ENCODE results near the gene PLEKHA5. TPM values are rescaled to one million over a fixed set of nuclear protein-coding genes. Genes with fewer than 3 reads are reported as not detected.
"Not testable (repeated sequence)": the region's sequence is repeated elsewhere in the genome, so short reads cannot be mapped to it uniquely, and the experiment has no call there.

Gene PLEKHA5
- total RNA-seq, 1 experiment from 2014 or later: 15.7 TPM

- no peak for DNase-seq (ENCODE audit: low read depth)
- in situ Hi-C loops (cut with HindIII; ENCODE audit: low pct_unique_long_range_greater_than_20kb, low sequenced_read_pairs): no loop called here
These were observed 269.1 kb downstream of the PLEKHA5 start for GRCh38 chr12:19398376-19399363.

DNA sequence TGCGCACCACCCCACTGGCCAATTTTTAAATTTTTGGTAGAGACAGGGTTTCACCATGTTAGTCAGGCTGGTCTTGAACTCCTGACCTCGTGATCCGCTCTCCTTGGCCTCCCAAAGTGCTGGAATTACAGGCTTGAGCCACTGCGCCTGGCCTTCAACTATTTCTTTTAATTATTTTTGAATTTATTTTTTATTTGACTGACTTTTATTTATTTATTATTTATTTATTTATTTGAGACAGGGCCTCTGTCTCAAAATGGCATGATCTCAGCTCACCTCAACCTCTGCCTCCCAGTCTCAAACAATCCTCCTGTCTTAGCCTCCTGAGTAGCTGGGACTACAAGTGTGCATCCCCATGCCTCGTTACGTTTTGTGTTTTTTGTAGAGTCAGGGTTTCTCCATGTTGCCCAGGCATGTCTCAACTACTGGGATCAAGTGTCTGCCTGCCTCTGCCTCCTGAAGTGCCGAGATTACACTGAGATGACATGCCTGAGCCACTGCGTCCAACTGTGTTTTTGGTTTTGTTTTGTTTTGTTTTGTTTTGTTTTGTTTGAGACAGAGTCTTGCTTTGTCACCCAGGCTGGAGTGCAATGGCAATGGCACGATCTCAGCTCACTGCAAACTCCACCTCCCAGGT, 271.2 kb downstream of the PLEKHA5 start:
- in situ Hi-C loops (cut with HindIII; ENCODE audit: low pct_unique_long_range_greater_than_20kb, low sequenced_read_pairs); DNase-seq (ENCODE audit: low read depth): not testable (repeated sequence)

DNA sequence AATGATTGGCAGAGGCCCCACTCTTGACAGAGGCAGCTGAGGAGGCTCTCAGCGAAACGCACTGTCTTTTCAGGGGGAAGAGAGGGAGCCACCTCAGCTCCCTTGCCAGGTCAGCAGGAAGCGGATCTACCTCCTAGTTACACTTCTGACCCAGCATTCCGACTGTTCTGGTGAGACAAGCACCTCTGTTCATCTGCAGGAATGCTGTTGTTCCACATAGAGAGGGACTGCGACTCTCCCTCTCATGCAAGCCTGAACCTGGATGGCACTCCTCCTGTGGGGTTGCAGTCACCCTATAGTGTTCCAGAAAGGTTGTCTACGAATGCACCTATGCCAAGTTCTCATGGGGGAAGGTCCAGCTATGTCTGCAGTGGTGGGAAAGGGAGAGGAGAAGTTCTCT, 272.7 kb downstream of the PLEKHA5 start:
- no peak for DNase-seq (ENCODE audit: low read depth)
- in situ Hi-C loops (cut with HindIII; ENCODE audit: low pct_unique_long_range_greater_than_20kb, low sequenced_read_pairs): no loop called here

DNA sequence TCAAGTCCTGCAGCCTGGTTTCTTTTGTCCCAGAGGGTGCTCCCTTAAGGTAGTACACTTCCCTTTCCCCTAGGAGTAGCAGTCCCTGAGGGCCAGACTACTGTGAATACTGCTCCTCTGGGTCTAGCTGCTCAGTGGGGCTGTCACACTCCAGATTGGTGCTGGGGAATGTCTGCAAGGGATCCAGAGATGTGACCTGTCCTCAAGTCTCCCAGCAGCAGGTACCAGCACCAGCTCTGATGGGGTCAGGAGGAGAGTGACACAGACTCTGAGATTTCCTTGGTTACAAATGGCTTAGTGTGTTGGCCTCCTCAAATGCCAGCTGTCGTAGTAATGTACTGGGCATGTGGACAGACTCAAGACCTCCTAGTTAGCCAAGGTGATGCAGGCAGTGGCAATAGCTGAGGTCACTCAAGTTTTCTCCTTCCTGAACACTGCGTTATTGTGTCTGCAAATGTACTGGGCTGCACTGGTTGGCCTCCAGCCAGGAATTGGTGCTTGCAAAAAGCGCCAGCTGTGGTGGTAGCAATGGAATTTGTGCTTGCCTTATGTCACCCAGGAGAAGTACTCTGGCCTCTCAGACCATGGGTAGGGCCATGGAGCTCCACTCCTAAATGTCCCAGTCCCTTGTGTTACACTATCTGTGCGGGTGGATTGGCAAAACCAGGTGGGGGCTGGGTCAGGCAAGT, 273.4 kb downstream of the PLEKHA5 start:
- in situ Hi-C loops (cut with HindIII; ENCODE audit: low pct_unique_long_range_greater_than_20kb, low sequenced_read_pairs): no loop called here
- no peak for DNase-seq (ENCODE audit: low read depth)

GRCh38 chr12:19404242-19404880, 274.8 kb downstream of the PLEKHA5 start:
- in situ Hi-C loops (cut with HindIII; ENCODE audit: low pct_unique_long_range_greater_than_20kb, low sequenced_read_pairs): no loop called here
- no peak for DNase-seq (ENCODE audit: low read depth)

DNA sequence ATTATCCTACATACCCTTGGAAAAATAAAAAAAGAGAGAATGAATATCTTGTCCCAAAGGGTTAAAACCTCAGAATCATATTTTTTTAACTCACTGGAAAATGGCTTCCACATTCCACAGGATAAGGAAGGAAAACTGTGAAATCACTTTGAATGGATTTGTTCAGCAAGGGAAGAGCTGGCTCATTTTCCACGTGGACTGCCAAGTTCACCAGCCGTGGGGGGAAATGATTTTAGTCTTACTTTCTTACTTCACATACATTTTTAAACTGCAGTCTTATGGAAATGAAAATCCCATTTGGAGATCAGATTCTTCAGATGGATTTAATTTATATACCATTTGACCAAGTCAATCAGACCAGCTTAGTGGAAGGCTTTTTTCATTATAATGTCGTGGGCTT, 279.8 kb downstream of the PLEKHA5 start:
- in situ Hi-C loops (cut with HindIII; ENCODE audit: low pct_unique_long_range_greater_than_20kb, low sequenced_read_pairs): no loop called here
- DNase-seq (ENCODE audit: low read depth): no peak

DNA sequence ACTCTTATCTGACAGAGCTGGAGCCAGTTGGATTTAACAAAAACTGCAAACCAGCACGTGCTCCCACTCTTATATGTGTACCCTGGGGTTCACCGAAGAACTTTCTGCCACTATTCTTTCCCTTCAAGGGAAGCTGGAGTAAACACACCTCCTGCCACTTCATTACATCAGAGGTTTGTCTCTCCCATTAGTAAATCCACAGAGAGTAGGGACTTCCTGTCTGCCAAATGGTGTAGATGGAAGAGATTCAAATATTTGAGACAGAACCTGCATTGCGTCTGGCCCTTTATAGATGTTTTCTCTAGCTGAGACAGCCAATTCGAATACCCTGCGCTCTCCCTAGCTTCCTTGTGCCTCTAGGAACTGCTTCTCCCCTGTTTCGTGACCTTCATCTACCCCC, 280.7 kb downstream of the PLEKHA5 start:
- no peak for DNase-seq (ENCODE audit: low read depth)
- in situ Hi-C loops (cut with HindIII; ENCODE audit: low pct_unique_long_range_greater_than_20kb, low sequenced_read_pairs): no loop called here

DNA sequence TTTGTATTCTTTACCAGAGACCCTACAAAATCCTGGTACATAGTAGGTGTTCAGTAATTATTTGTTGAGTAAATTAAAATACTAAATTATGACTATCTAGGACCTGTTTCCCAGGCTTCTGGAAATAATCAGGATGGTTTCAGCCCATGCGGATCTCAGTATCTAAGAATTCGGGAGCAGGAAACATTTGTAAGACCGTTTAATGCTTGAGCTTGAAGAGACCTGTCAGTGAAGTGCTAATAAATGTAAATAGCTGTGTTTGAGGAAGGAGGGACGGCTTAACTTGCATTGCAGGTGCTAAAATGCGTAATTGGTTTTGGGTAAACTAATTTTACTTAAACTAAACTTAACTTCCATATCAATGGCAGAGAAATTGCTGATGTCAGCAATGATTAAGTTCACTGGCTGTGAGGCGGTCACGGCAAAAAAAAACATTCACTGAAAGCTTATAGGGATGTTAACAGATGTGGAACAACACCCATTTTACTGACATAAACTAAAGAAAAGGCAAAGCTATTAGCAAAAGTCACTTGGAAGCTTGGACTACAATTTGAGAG, 281.2 kb downstream of the PLEKHA5 start:
- in situ Hi-C loops (cut with HindIII; ENCODE audit: low pct_unique_long_range_greater_than_20kb, low sequenced_read_pairs): no loop called here
- DNase-seq (ENCODE audit: low read depth): no peak

- in situ Hi-C loops (cut with HindIII; ENCODE audit: low pct_unique_long_range_greater_than_20kb, low sequenced_read_pairs): no loop called here
- no peak for DNase-seq (ENCODE audit: low read depth)
These were observed 282.0 kb downstream of the PLEKHA5 start for GRCh38 chr12:19411234-19412204.

- in situ Hi-C loops (cut with HindIII; ENCODE audit: low pct_unique_long_range_greater_than_20kb, low sequenced_read_pairs): no loop called here
These were observed 283.3 kb downstream of the PLEKHA5 start for GRCh38 chr12:19412844-19413243.

DNA sequence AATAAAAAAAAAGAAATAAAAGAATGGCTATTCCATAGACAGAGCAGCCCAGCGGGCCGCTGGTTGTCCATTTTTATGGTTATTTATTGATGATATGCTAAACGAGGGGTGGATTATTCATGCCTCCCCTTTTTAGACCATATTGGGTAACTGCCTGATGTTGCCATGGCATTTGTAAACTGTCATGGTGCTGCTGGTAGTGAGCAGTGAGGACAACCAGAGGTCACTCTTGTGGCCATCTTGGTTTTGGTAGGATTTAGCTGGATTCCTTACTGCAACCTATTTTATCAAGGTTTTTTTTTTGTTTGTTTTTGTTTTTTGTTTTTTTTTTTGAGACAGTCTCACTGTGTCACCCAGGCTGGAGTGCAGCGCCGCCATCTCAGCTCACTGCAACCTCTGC, 284.0 kb downstream of the PLEKHA5 start:
- DNase-seq (ENCODE audit: low read depth); in situ Hi-C loops (cut with HindIII; ENCODE audit: low pct_unique_long_range_greater_than_20kb, low sequenced_read_pairs): not testable (repeated sequence)

More at GRCh38 chr12:19412844-19413243, 283.3 kb downstream of the PLEKHA5 start:
- no peak for DNase-seq (ENCODE audit: low read depth)

DNA sequence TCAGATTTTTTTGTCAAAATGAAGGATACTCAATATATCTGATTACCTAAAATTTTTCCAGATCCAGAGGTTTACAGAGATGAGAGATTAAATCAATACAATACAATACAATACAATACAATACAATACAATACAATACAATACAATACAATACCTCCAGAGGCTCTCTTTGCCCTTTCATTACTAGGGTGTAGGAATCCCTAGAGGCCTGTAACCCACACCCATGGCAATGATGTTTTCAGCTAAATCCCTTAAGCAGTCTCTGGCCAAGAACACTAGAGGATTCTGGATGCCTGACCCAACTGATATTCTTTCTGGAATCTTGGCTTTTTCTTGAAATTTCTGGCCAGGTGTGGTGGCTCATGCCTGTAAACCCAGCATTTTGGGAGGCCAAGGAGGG, 286.0 kb downstream of the PLEKHA5 start:
- no peak for DNase-seq (ENCODE audit: low read depth)
- in situ Hi-C loops (cut with HindIII; ENCODE audit: low pct_unique_long_range_greater_than_20kb, low sequenced_read_pairs): no loop called here

DNA sequence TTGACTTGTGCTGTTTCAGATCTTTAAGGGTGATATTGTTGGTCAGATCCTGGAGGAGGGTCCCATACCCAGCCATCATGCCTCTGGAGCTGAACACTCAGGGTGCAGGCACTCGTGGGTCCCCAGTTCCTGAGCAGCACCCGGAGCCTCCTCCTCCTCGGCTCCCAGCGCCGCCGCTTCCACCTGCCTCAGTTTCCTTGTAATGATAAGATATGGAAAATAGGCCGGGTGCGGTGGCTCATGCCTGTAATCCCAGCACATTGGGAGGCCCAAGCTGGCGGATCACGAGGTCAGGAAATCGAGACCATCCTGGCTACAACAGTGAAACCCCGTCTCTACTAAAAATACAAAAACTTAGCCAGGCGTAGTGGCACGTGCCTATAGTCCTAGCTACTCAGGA, 289.6 kb downstream of the PLEKHA5 start:
- in situ Hi-C loops (cut with HindIII; ENCODE audit: low pct_unique_long_range_greater_than_20kb, low sequenced_read_pairs): no loop called here

DNA sequence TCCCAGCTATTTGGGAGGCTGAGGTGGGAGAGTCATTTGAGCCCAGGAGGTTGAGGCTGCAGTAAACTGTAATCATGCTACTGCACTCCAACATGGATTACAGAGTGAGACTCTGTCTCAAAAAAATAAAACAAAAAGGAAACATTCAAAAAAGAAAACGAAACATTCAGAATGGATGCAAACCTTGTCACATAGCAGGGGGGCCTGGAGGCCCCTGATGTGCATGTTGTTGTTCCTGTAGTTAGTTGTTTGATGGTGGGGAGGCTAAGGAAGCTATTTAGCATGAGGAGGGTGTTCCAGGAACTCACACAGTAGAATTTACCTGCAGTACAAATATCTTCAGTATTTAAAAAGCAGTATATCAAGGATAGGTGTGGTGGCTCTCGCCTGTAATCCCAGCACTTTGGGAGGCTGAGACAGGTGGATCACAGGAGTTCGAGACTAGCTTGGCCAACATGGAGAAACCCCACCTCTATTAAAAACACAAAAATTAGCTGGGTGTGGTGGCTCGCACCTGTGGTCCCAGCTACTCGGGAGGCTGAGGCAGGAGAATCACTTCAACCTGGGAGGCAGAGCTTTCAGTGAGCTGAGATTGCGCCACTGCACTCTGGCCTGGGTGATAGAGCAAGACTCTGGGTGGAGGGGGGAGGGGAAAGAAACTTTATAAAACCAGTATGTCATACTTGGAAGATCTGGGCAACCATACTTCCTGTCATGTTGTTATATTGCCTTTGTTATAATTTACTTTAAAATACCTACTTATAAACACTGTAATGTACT, 292.2 kb downstream of the PLEKHA5 start:
- no peak for DNase-seq (ENCODE audit: low read depth)
- in situ Hi-C loops (cut with HindIII; ENCODE audit: low pct_unique_long_range_greater_than_20kb, low sequenced_read_pairs): no loop called here

More for the DNA sequence above, 289.6 kb downstream of the PLEKHA5 start:
- DNase-seq (ENCODE audit: low read depth): no peak

DNA sequence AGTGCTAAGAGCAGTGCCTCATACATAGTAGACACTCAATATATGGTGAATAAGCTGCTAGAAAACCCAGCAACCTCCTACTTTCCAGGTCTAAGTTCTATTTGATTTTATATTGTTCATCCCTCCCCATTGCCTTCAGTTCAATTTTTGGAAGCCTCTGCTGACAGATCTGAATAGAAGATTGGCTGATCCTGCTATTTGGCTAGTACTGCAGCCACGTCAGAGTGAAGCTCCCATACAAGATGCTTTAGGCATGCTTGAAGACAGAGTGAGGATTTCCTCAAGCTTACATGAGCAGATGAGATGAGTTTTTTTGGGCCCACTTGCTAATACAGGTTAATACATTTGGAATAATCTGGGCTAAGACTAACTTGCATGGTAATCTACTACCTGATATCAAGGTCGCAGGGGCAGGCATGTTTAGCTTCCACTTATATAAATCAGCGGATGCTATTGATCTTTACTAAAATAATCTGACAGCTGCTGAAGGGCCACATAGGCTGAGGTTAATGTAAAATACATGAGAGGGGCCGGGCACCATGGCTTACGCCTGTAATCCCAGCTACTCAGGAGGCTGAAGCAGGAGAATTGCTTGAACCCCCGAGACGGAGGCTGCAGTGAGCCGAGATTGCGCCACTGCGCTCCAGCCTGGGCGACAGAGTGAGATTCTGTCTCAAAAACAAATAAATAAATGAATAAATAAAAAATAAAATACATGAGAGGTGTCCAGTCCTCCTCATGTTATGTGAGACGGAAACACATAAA, 293.8 kb downstream of the PLEKHA5 start:
- DNase-seq (ENCODE audit: low read depth): no peak
- in situ Hi-C loops (cut with HindIII; ENCODE audit: low pct_unique_long_range_greater_than_20kb, low sequenced_read_pairs): no loop called here
